ENCODE measurements around the gene RASL11B. TPM values are rescaled to one million over a fixed set of nuclear protein-coding genes. Genes with fewer than 3 reads are reported as not detected.
A peak's percentile ranks its signal among the peaks of the same experiment; 100 is the strongest.

Gene RASL11B
- total RNA-seq (2021; fragmentation: NEBNext Ultra II Directional; extraction: Animal tissue kit (Norgen Biotek cat#: 25700)), result under 1 TPM in 5 of 6 experiments, not detected in 1; 0.12 to 0.16 (median 0.14) TPM
- long read RNA-seq, partial matches to known transcripts, result 0 of 1 reads
- long read RNA-seq, other reads (novel, unspliced or antisense), result 0 of 1 reads

- peaks cover 6% of the 10 kb centered on the region for H3K4me1 Mint-ChIP-seq (ENCODE audit: low read depth)
- peaks cover 18% of the 10 kb centered on the region for H3K36me3 Mint-ChIP-seq (ENCODE audit: low read depth)
- TF ChIP-seq CTCF (IDR thresholded peaks at IDR 0.05), result peak; percentile 42
- no peak within 1 kb of the TSS for H3K27ac Mint-ChIP-seq
- DNase-seq, result peak; percentile 37
- peak within 1 kb of the TSS; percentile 86 for H3K4me3 Mint-ChIP-seq
- H3K27me3 Mint-ChIP-seq (ENCODE audit: insufficient read depth), result peaks cover 14% of the 10 kb centered on the region
- H3K9me3 Mint-ChIP-seq, result peaks cover 21% of the 10 kb centered on the region
Measured at GRCh38 chr4:52861879-52862616, at the start of gene RASL11B. RASL11B (plus strand) TSS chr4:52862317; CDS start chr4:52862508, 191 bp downstream.

- no peak overlapping the region for H3K4me3 Mint-ChIP-seq
- TF ChIP-seq CTCF (IDR thresholded peaks at IDR 0.05), result no peak
- no peaks in the 10 kb centered on the region for H3K4me1 Mint-ChIP-seq (ENCODE audit: low read depth)
- H3K36me3 Mint-ChIP-seq (ENCODE audit: low read depth), result no peaks in the 10 kb centered on the region
- no peak for DNase-seq
- no peak overlapping the region for H3K27ac Mint-ChIP-seq
- no peaks in the 10 kb centered on the region for H3K9me3 Mint-ChIP-seq
- H3K27me3 Mint-ChIP-seq (ENCODE audit: insufficient read depth), result peaks cover 14% of the 10 kb centered on the region
Measured at GRCh38 chr4:52813546-52813945, 48.6 kb upstream of the RASL11B start.

- Mint-ChIP-seq H3K27ac (peak overlapping the region; percentile 42; the same call in 1 of the 2 replicates), H3K36me3 (ENCODE audit: low read depth) (no peaks in the 10 kb centered on the region), H3K4me1 (ENCODE audit: low read depth) (peaks cover 42% of the 10 kb centered on the region), H3K27me3 (ENCODE audit: insufficient read depth) (no peaks in the 10 kb centered on the region), H3K4me3 (no peak overlapping the region), H3K9me3 (no peaks in the 10 kb centered on the region)
- DNase-seq, result peak; percentile 72
- TF ChIP-seq CTCF (IDR thresholded peaks at IDR 0.05), result no peak
Measured at GRCh38 chr4:52822583-52822971, 39.5 kb upstream of the RASL11B start.

GRCh38 chr4:52822972-52823701 lies 39.0 kb upstream of the RASL11B start:
- H3K27me3 Mint-ChIP-seq (ENCODE audit: insufficient read depth), result no peaks in the 10 kb centered on the region
- H3K4me1 Mint-ChIP-seq (ENCODE audit: low read depth), result peaks cover 42% of the 10 kb centered on the region
- peak; percentile 71 for DNase-seq
- H3K27ac Mint-ChIP-seq, result peak overlapping the region; percentile 42; the same call in 1 of the 2 replicates
- no peaks in the 10 kb centered on the region for H3K36me3 Mint-ChIP-seq (ENCODE audit: low read depth)
- no peaks in the 10 kb centered on the region for H3K9me3 Mint-ChIP-seq
- no peak overlapping the region; the same call in 1 of the 2 replicates for H3K4me3 Mint-ChIP-seq
- TF ChIP-seq CTCF (IDR thresholded peaks at IDR 0.05), result no peak

- H3K4me3 Mint-ChIP-seq, result no peak overlapping the region
- no peaks in the 10 kb centered on the region for H3K27me3 Mint-ChIP-seq (ENCODE audit: insufficient read depth)
- no peak for TF ChIP-seq CTCF (IDR thresholded peaks at IDR 0.05)
- H3K27ac Mint-ChIP-seq, result no peak overlapping the region
- H3K9me3 Mint-ChIP-seq, result no peaks in the 10 kb centered on the region
- no peaks in the 10 kb centered on the region for H3K36me3 Mint-ChIP-seq (ENCODE audit: low read depth)
- H3K4me1 Mint-ChIP-seq (ENCODE audit: low read depth), result peaks cover 42% of the 10 kb centered on the region
- DNase-seq, result no peak
Measured at GRCh38 chr4:52823702-52824092, 38.4 kb upstream of the RASL11B start.

All from HFFc6 (cell line).